ENCODE results near the gene RNASEH2A. TPM values are rescaled to one million over a fixed set of nuclear protein-coding genes. Genes with fewer than 3 reads are reported as not detected.

The RNASEH2A gene
- total and polyA plus RNA-seq, 2 of the 13 experiments (the other 11 are each of a cell fraction or from before 2014, with no cell fraction given) = 25.1 to 35.8 TPM

GRCh38 chr19:12766051-12766521, 40.3 kb upstream of the RNASEH2A start (continued):
- TF ChIP-seq KDM5B (CRISPR knock-in tag; IDR thresholded peaks at IDR 0.05; ENCODE audit: borderline replicate concordance) = peak; percentile 63; the same call in 1 of the 2 replicates
- peak; percentile 63; the same call in 1 of the 2 replicates for TF ChIP-seq ZNF556 (CRISPR knock-in tag; IDR thresholded peaks at IDR 0.05; ENCODE audit: borderline replicate concordance)
- TF ChIP-seq CENPX (CRISPR knock-in tag; IDR thresholded peaks at IDR 0.05) = no peak
- no peak for TF ChIP-seq NR2F6 (IDR thresholded peaks at IDR 0.05)
- TF ChIP-seq NR2F6 (CRISPR knock-in tag; IDR thresholded peaks at IDR 0.05) = peak; percentile 26; the same call in 1 of the 2 replicates
- TF ChIP-seq ZNF883 (CRISPR knock-in tag; IDR thresholded peaks at IDR 0.05; ENCODE audit: not compliant biosample characterization) = no peak
- peak; percentile 65 for TF ChIP-seq AGO1 (IDR thresholded peaks at IDR 0.05; ENCODE audit: low read depth, low read length, poor library complexity, severe bottlenecking)
- 0 out of 2 replicates have a peak, but pooled peaks have one; percentile 23 for TF ChIP-seq ZNF280B (CRISPR knock-in tag; IDR thresholded peaks at IDR 0.05; ENCODE audit: borderline replicate concordance)
- TF ChIP-seq ARHGAP35 (CRISPR knock-in tag; IDR thresholded peaks at IDR 0.05; ENCODE audit: borderline replicate concordance) = no peak; the same call in 1 of the 2 replicates
- TF ChIP-seq ZNF205 (CRISPR knock-in tag; IDR thresholded peaks at IDR 0.05) = 0 out of 2 replicates have a peak, but pooled peaks have one; percentile 41
- TF ChIP-seq JUNB (CRISPR knock-in tag; IDR thresholded peaks at IDR 0.05; ENCODE audit: borderline replicate concordance) = no peak
- peak; percentile 49; the same call in 1 of the 2 replicates for TF ChIP-seq ZNF83 (CRISPR knock-in tag; IDR thresholded peaks at IDR 0.05; ENCODE audit: borderline replicate concordance)
- peak; percentile 58; the same call in 1 of the 2 replicates for TF ChIP-seq MXD4 (CRISPR knock-in tag; IDR thresholded peaks at IDR 0.05)
- TF ChIP-seq CC2D1A (CRISPR knock-in tag; IDR thresholded peaks at IDR 0.05) = no peak
- no peak for TF ChIP-seq ZNF670 (CRISPR knock-in tag; IDR thresholded peaks at IDR 0.05; ENCODE audit: borderline replicate concordance)
- TF ChIP-seq KAT2B (IDR thresholded peaks at IDR 0.05; ENCODE audit: borderline replicate concordance, low read depth, low read length) = no peak
- TF ChIP-seq HIVEP1 (CRISPR knock-in tag; IDR thresholded peaks at IDR 0.05) = peak; percentile 81
- peak; percentile 58; the same call in 1 of the 2 replicates for TF ChIP-seq ZNF263 (CRISPR knock-in tag; IDR thresholded peaks at IDR 0.05)
- TF ChIP-seq ZNF691 (CRISPR knock-in tag; IDR thresholded peaks at IDR 0.05; ENCODE audit: borderline replicate concordance, low read depth) = peak; percentile 79; the same call in 1 of the 2 replicates
- TF ChIP-seq ZNF44 (CRISPR knock-in tag; IDR thresholded peaks at IDR 0.05) = peak; percentile 32; the same call in 1 of the 2 replicates
- no peak for TF ChIP-seq ATRX (CRISPR knock-in tag; IDR thresholded peaks at IDR 0.05; ENCODE audit: borderline replicate concordance)
- TF ChIP-seq FOSL2 (CRISPR knock-in tag; IDR thresholded peaks at IDR 0.05) = 0 out of 2 replicates have a peak, but pooled peaks have one; percentile 40
- TF ChIP-seq MATR3 (CRISPR knock-in tag; IDR thresholded peaks at IDR 0.05) = no peak
- TF ChIP-seq MYC (CRISPR knock-in tag; IDR thresholded peaks at IDR 0.05; ENCODE audit: borderline replicate concordance) = peak; percentile 64; the same call in 1 of the 2 replicates
- TF ChIP-seq ZNF530 (CRISPR knock-in tag; IDR thresholded peaks at IDR 0.05; ENCODE audit: low read depth) = no peak
- TF ChIP-seq PREB (CRISPR knock-in tag; IDR thresholded peaks at IDR 0.05) = no peak
- TF ChIP-seq ZNF18 (CRISPR knock-in tag; IDR thresholded peaks at IDR 0.05; ENCODE audit: insufficient replicate concordance) = no peak
